Measurements from ENCODE around the gene MYO7B.

Gene MYO7B

GRCh38 chr2:127661072-127661649 is 125.7 kb downstream of the MYO7B start:
- no peak for DNase-seq (ENCODE audit: low read depth)

DNA sequence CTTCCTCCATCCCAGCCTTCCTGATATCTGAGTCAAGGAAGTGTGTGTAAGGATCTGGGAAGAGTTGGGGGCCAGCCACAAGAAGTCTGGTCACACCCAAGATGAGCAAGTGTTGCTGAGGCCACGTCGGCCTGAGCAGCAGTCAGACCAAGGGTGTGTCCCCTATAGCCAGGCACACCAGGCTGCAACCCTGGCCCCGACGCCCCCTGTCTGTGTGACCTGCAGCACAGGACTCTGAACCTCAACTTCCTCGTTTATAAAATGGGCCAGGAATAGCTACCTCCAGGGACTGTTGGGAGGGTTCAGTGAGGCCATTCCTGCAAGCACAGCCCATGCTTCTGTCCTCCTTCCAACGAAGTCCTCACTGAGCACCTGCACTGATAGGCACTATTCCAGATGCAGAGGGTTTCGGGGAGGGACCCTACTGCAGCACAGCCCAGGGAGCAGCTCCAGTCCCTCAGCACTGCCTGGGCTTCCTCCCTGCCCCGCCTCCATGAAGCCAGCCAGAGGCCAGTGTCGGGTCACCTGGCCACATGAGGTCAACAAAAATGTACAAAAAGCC is 126.5 kb downstream of the MYO7B start:
- DNase-seq (ENCODE audit: low read depth) = no peak

DNA sequence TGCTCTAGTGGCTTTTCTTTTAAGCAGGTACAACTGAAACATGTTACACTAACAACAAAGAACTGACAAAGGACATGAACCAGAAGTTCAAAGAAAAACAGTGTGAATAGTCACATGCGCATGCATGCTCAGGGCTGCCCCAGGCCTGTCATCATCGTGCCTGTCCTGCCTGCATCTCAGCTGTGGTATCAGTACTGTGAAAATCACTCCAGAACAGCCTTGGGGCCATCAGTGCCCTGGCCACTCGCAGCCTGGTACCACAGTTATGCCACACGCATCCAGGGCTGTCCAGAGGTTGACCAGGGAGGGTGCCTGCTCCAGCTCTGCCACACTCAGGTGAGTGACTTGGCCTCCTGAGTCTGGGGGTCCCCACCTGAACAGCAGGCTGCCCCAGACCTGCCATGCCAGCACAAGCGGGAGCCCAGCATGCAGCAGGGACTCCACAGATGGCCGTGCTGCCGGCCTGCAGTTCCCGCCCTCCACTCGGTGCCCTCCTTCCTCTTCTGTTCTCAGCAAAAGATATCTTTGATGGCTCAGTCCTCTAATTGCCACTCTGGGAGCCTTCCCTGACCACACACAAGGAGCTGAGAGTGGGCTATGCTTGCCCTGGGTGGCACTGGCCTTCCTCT is 127.6 kb downstream of the MYO7B start:
- DNase-seq (ENCODE audit: low read depth) = no peak

DNA sequence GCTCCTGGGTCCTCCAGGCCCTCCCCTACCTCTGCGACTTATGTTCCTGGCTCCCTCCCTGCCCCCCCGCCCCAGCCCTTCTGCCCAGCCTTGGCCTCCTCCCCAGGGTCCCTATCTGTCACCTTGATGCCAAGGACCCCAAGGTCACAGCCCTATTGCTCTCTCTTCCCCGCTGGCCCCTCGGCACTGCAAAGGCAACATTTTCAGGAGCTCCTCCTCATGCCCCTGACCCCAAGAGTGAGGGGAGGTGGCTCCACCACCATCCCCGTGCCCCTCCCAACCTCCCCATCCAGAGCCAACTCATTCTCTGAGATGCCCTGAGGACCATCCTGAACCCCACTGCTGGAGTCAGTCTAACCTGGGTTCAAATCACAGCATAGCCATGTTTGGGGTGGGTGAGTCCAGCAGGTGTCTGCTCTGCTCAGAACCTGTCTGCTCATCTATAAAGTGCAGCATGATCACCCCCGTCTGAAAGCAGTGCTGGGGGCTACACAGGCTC is 128.1 kb downstream of the MYO7B start:
- DNase-seq (ENCODE audit: low read depth) = no peak

- DNase-seq (ENCODE audit: low read depth) = no peak
These were observed 128.8 kb downstream of the MYO7B start for GRCh38 chr2:127664065-127664894.

DNA sequence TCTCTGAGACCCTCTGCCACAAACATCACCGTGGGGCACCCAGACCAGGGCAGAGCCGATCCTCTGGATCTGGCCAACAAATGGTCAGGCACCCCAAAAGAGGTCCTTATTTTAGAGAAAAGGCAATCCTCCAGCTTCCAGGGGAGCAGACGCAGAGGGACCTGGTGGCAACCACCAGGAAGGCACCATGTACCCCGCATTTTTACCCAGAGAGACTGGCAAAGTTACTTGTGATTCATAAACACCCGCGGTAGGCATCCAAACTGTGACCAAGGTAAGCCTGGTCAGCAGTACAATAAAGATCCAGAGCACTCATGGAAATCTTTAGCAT is 129.4 kb downstream of the MYO7B start:
- no peak for DNase-seq (ENCODE audit: low read depth)

DNA sequence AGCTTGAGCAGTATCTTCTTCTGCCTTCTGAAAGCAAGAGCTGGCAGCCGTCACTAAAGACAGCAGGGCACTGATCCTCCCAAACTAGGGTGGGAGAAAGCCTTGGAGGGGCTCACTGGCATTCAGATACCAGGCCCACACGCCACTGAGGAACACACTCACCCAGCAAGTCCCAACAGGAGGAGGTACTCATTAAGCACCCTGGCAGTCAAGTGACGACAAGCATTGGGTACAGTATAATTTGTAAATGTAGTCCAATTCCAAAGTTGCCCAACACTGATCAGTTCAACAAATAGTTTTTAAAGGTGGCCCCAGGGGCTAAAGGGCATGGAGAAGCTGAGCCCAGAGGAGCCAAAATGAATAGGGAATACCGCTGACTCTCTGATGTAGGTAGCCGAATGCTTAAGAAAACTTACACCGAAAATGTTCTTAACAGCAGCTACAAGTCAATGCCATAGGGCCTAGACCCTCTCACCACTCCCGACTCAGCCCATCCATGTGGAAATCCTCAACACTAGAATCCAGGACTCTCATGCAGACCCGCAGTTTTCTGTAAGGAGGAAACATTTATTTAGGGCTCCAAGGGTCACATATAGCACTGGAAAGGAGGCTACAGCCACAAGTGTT is 129.9 kb downstream of the MYO7B start:
- DNase-seq (ENCODE audit: low read depth) = no peak

DNA sequence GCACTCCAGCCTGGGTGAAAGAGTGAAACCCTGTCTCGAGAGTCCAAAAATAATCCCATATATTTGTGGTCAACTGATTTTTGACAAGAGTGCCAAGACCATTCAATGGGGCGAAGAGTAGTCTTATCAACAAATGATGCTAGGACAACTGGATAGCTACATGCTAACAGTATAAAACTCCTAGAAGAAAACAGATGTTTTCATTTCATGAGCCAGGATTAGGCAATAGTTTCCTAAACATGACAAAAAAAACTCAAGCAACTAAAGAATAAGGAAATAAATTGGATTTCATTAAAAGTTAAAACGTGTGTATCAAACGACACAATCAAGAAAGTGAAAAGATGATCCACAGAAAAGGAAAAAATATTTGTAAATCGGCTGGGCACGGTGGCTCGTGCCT is 133.6 kb downstream of the MYO7B start:
- no peak for DNase-seq (ENCODE audit: low read depth)

GRCh38 chr2:127670055-127670956 is 134.8 kb downstream of the MYO7B start:
- no peak for DNase-seq (ENCODE audit: low read depth)

GRCh38 chr2:127670957-127671290 is 135.4 kb downstream of the MYO7B start:
- DNase-seq (ENCODE audit: low read depth) = no peak

GRCh38 chr2:127671557-127672302 is 136.2 kb downstream of the MYO7B start:
- DNase-seq (ENCODE audit: low read depth) = no peak

DNA sequence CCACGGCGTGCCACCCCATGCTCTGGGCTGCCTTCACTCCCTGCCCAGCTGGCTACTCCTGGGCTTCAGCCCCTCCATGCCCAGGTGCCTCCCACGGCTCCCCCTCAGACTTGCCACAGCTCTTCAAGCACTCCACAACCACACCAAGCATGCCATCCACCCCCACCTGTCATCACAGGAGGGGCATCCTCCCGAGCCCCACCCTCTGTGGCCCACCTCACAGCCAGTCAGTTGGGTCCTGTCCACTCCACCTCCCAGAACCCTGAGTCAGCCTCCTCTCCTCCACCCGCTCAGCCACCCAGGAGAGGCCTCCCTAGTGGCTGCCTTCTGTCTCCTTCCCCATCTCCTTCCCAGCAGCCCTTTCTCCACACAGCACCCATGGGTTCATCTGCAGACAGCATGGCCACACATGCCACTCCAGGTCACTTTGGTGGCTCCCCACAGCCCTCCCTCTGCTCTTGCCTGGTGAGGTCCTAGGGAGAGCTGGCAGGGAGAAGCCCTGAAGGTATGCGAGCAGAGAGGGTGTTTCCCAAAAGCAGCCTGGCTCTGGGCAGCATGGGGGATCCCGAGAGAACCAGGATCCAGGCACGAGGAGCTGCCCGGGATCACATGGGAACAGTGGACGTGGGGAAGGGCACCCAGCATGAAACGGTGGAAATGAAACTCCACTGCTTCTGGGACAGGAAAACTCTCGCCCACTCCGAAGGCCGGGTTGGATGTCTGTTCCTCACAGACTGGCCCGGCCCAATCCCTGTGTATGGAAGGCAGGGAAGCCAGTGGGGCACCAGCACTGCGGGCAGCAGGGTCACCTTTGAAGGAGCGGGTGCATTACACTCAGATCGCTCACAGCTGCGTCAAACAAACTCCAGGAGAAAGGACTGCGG is 137.1 kb downstream of the MYO7B start:
- DNase-seq (ENCODE audit: low read depth) = no peak

DNA sequence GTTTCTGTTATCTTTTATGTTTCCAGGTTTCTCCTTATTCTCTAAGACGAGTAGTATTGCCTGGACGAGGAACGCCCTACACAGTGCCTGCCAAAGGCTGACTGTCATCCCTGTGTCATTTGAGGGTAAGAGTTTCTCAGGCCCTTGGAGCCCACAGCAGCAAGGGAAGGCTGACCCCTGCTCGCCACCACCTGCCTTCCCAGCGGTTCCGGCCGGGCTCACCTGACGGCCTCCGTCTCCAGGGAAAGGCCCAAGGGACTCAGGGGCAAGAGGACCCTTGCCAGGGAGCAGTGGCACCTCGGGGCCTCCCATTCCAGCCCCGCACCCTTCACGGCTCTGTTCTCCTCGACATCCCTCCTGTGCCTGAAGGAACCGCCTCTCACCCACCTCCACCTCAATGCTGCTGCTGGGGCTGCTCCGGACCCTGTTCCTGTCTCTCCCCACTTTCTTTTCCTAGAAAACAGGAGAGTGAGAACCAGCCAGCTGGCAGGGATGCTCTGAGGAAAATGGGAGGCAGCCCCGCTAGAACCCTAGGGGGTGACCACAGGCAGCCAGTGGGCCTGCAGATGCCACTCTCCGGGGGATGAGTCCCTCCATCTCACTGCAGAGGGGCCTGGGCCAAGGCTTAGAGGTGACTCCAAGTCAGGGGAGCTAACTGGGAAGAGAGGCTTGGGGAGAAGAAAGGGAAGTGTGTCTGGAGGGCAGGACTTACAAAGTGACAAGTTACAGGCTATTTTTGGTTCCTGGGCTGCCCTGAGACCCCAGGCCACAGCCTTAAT is 138.0 kb downstream of the MYO7B start:
- no peak for DNase-seq (ENCODE audit: low read depth)

DNA sequence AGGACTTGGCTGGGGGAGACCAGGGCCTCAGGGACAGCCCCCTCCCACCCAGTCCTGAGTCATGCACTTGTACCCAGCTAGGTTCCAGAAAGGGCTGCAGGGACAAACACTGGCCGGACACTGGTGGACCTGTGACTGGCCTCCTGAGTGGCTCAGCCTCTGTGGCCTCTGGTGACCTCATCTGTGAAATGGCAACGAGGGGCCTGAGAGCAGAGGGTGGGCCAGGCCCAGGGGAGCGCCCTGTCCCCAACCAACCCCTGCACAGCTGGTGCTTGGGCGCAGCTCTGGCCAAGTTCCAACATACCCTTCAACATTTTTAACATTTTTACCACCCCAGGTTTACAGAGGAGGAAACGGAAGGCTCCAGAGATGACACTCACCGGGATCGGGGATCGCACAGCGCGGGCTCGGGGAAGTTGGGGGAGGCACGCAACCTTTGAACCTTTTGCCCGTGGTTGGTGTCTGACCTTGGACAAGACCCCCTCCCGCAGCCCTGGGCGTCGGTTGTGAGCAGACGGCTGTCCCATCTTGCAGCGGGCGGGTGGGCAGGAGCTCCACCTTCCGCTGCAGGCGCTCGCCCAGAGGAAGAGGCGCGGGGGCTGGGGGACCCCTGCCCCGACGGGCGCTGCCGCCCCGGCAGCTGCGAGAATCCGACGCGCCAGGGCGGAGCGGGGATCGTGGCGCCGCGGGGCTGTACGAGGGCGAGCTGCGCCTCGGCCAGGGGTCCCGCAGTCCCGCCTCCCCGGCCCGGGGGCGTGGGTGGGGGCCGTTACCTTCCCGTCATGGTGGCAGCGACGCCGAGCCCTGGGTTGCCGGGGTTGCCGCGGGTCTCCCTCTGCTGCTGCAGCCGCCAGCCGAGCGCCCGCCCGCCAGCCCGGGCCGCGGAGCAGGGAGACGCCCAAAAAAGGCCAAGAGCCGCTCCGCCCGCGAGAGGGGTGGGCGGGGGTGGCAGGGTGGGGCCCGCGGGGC is 139.0 kb downstream of the MYO7B start:
- no peak for DNase-seq (ENCODE audit: low read depth)

GRCh38 chr2:127675331-127676261 is 140.1 kb downstream of the MYO7B start, which contains the start of gene LIMS2:
Gene LIMS2 (minus strand): TSS chr2:127675530. CDS start chr2:127675024, 506 bp downstream.
- DNase-seq (ENCODE audit: low read depth) = no peak

GRCh38 chr2:127676906-127677305 is 141.4 kb downstream of the MYO7B start:
- DNase-seq (ENCODE audit: low read depth) = no peak
